Measurements from ENCODE around the gene DPP4. TPM values are rescaled to one million over a fixed set of nuclear protein-coding genes. Genes with fewer than 3 reads are reported as not detected.

DPP4 gene
- polyA plus RNA-seq, 1 donor (not counting 4 experiments of a cell fraction or from before 2014, with no cell fraction given): 1.1 TPM

GRCh38 chr2:162116352-162116751, 42.3 kb upstream of the DPP4 start:
- no peak overlapping the region for H3K4me3 ChIP-seq (ENCODE audit: control insufficient read depth in 2 of 3, extremely low read depth in 1 of 3, insufficient read depth in 2 of 3, low read depth in 1 of 3, low read length in 3 of 3)
- no peak overlapping the region for H2AFZ ChIP-seq (ENCODE audit: control insufficient read depth, low read length)
- no peaks in the 10 kb centered on the region for H3K9me3 ChIP-seq (ENCODE audit: control insufficient read depth, low read depth, low read length)
- FAIRE-seq (peak; percentile 66), DNase-seq (ENCODE audit: low read depth, low spot score) (no peak)
- H3K4me1 ChIP-seq (ENCODE audit: control insufficient read depth, extremely low read depth, insufficient read depth, low read length): peaks cover 43% of the 10 kb centered on the region
- H3K79me2 ChIP-seq (ENCODE audit: control insufficient read depth, insufficient read depth, low read length): no peaks in the 10 kb centered on the region
- H3K36me3 ChIP-seq (ENCODE audit: control insufficient read depth in 2 of 2, extremely low read depth in 1 of 2, insufficient read depth in 2 of 2, low read length in 2 of 2): no peaks in the 10 kb centered on the region
- no peak overlapping the region for H3K27ac ChIP-seq (ENCODE audit: control insufficient read depth, insufficient read depth, low read length)
- TF ChIP-seq, protein P1, sequence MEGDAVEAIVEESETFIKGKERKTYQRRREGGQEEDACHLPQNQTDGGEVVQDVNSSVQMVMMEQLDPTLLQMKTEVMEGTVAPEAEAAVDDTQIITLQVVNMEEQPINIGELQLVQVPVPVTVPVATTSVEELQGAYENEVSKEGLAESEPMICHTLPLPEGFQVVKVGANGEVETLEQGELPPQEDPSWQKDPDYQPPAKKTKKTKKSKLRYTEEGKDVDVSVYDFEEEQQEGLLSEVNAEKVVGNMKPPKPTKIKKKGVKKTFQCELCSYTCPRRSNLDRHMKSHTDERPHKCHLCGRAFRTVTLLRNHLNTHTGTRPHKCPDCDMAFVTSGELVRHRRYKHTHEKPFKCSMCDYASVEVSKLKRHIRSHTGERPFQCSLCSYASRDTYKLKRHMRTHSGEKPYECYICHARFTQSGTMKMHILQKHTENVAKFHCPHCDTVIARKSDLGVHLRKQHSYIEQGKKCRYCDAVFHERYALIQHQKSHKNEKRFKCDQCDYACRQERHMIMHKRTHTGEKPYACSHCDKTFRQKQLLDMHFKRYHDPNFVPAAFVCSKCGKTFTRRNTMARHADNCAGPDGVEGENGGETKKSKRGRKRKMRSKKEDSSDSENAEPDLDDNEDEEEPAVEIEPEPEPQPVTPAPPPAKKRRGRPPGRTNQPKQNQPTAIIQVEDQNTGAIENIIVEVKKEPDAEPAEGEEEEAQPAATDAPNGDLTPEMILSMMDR (optimal IDR thresholded peaks at IDR 0.05 in 1 of 3, IDR thresholded peaks at IDR 0.05 in 1 of 3, conservative IDR thresholded peaks at IDR 0.05 in 1 of 3; ENCODE audit: extremely low read depth in 1 of 3, insufficient read depth in 2 of 3, low read length in 3 of 3): no peak
- no peak for TF ChIP-seq EZH2 (IDR thresholded peaks at IDR 0.05; ENCODE audit: low read length)
- H4K20me1 ChIP-seq (ENCODE audit: control insufficient read depth, extremely low read depth, insufficient read depth, low read length): no peaks in the 10 kb centered on the region
- no peaks in the 10 kb centered on the region for H3K27me3 ChIP-seq (ENCODE audit: control insufficient read depth, extremely low read depth, insufficient read depth, low read length)
- dilution Hi-C loops (cut with MboI; ENCODE audit: extremely low pct_ligation_motif_present, low sequenced_read_pairs): no loop called here
- no peaks in the 10 kb centered on the region for H3K9me1 ChIP-seq (ENCODE audit: control insufficient read depth, extremely low read depth, insufficient read depth, low read length)
- H3K9ac ChIP-seq (ENCODE audit: control insufficient read depth, extremely low read depth, insufficient read depth, low read length): no peak overlapping the region
- H3K4me2 ChIP-seq (ENCODE audit: control insufficient read depth, extremely low read depth, insufficient read depth, low read depth, low read length): no peak overlapping the region

DNA sequence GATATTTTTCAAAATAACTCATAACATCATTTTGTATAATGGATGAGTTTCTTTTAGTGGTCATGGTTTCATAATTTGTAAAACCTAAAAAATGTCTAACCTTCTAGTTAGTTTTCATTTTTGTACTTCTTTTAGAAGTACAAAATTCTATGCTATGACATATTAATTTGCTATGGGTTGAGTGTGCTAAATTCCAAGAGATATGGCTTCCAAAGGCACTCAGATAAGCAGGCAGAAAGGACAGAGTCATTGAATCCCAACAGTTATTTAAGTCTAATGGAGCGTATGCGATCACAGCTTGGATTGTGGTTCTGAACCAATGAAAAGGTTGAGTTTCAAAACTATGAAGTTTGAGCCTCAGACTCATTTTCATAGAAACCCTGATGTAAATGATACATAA, 41.1 kb upstream of the DPP4 start:
- no peak for FAIRE-seq

More for the DNA sequence above, 41.1 kb upstream of the DPP4 start:
- no peak overlapping the region for H3K4me3 ChIP-seq (ENCODE audit: control insufficient read depth in 2 of 3, extremely low read depth in 1 of 3, insufficient read depth in 2 of 3, low read depth in 1 of 3, low read length in 3 of 3)
- no peaks in the 10 kb centered on the region for H3K36me3 ChIP-seq (ENCODE audit: control insufficient read depth in 2 of 2, extremely low read depth in 1 of 2, insufficient read depth in 2 of 2, low read length in 2 of 2)
- H3K4me2 ChIP-seq (ENCODE audit: control insufficient read depth, extremely low read depth, insufficient read depth, low read depth, low read length): no peak overlapping the region
- no peaks in the 10 kb centered on the region for H3K27me3 ChIP-seq (ENCODE audit: control insufficient read depth, extremely low read depth, insufficient read depth, low read length)
- TF ChIP-seq, protein P1 (optimal IDR thresholded peaks at IDR 0.05 in 1 of 3, IDR thresholded peaks at IDR 0.05 in 1 of 3, conservative IDR thresholded peaks at IDR 0.05 in 1 of 3; ENCODE audit: extremely low read depth in 1 of 3, insufficient read depth in 2 of 3, low read length in 3 of 3): no peak
- no peak for TF ChIP-seq EZH2 (IDR thresholded peaks at IDR 0.05; ENCODE audit: low read length)
- no peaks in the 10 kb centered on the region for H4K20me1 ChIP-seq (ENCODE audit: control insufficient read depth, extremely low read depth, insufficient read depth, low read length)
- no peak overlapping the region for H3K27ac ChIP-seq (ENCODE audit: control insufficient read depth, insufficient read depth, low read length)
- no peak for DNase-seq (ENCODE audit: low read depth, low spot score)
- dilution Hi-C loops (cut with MboI; ENCODE audit: extremely low pct_ligation_motif_present, low sequenced_read_pairs): no loop called here
- no peaks in the 10 kb centered on the region for H3K9me1 ChIP-seq (ENCODE audit: control insufficient read depth, extremely low read depth, insufficient read depth, low read length)
- H2AFZ ChIP-seq (ENCODE audit: control insufficient read depth, low read length): no peak overlapping the region
- H3K9me3 ChIP-seq (ENCODE audit: control insufficient read depth, low read depth, low read length): no peaks in the 10 kb centered on the region
- peaks cover 43% of the 10 kb centered on the region for H3K4me1 ChIP-seq (ENCODE audit: control insufficient read depth, extremely low read depth, insufficient read depth, low read length)
- no peak overlapping the region for H3K9ac ChIP-seq (ENCODE audit: control insufficient read depth, extremely low read depth, insufficient read depth, low read length)
- H3K79me2 ChIP-seq (ENCODE audit: control insufficient read depth, insufficient read depth, low read length): no peaks in the 10 kb centered on the region

Data from keratinocyte (primary cell).